ENCODE results near the gene TNFRSF18.

- TF ChIP-seq CTCF (IDR thresholded peaks at IDR 0.05; ENCODE audit: low read length) (no peak), EZH2 (optimal IDR thresholded peaks at IDR 0.05; ENCODE audit: low read depth, low read length) (no peak), EZH2phosphoT487 (IDR thresholded peaks at IDR 0.05; ENCODE audit: low read length) (no peak)
Observed at GRCh38 chr1:1163538-1164070, 42.8 kb downstream of the TNFRSF18 start.
